Ishikawa (cell line): ENCODE data around the gene ATAD2B.

Experiments
- CEBPB ChIP-seq: IDR thresholded peaks from 2 replicates; pipeline ENCODE4 v1.6.1; 2012
- CREB1 ChIP-seq: IDR thresholded peaks from 2 replicates; pipeline ENCODE4 v1.6.1; 2012; ENCODE audit warnings: low read depth
- EGR1 ChIP-seq: IDR thresholded peaks from 2 replicates; pipeline ENCODE4 v1.6.1; 2012
- EP300 ChIP-seq: IDR thresholded peaks from 2 replicates; pipeline ENCODE4 v1.6.1; 2012; ENCODE audit warnings: borderline replicate concordance
- FOXM1 ChIP-seq: IDR thresholded peaks from 2 replicates; pipeline ENCODE4 v1.6.1; 2012; ENCODE audit warnings: low read depth, borderline replicate concordance
- NFIC ChIP-seq: IDR thresholded peaks from 2 replicates; pipeline ENCODE4 v1.6.1; 2012
- RAD21 ChIP-seq: IDR thresholded peaks from 2 replicates; pipeline ENCODE4 v1.6.1; 2012; ENCODE audit warnings: low read depth
- TAF1 ChIP-seq: IDR thresholded peaks from 2 replicates; pipeline ENCODE4 v1.6.1; 2012; ENCODE audit warnings: low read depth, mild to moderate bottlenecking
- TCF12 ChIP-seq: IDR thresholded peaks from 2 replicates; pipeline ENCODE4 v1.6.1; 2012; ENCODE audit warnings: low read depth
- TEAD4 ChIP-seq: IDR thresholded peaks from 2 replicates; pipeline ENCODE4 v1.6.1; 2012
- YY1 ChIP-seq: IDR thresholded peaks from 2 replicates; pipeline ENCODE4 v1.6.1; 2012; ENCODE audit warnings: low read depth
- ZBTB7A ChIP-seq: IDR thresholded peaks from 2 replicates; pipeline ENCODE4 v1.6.1; 2012; ENCODE audit warnings: low read depth
- TF ChIP-seq, protein P1 (sequence below): IDR thresholded peaks from 2 replicates; pipeline ENCODE4 v1.6.1; 2012; ENCODE audit warnings: low read depth, mild to moderate bottlenecking
- TF ChIP-seq, protein P2 (sequence below): IDR thresholded peaks from 2 replicates; pipeline ENCODE4 v1.6.1; 2012

DNA sequence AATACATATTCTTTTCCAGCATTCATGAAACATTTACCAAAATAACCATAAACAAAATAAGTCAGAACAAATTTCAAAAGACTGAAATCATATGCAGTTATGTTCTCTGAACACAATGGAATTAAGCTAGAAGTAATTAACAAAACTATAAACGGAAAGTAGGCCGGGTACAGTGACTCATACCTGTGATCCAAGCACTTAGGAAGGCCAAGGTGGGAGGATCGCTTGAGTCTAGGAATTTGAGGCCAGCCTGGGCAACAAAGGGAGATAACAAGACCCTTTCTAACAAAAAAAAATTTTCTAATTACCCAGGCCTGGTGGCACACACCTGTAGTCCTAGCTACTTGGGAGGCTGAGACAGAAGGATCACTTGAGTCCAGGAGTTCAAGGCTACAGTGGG, 14.9 kb downstream of the ATAD2B start:
- TF ChIP-seq NFIC = no peak
- no peak for TF ChIP-seq TEAD4
- TF ChIP-seq ZBTB7A = no peak
- TF ChIP-seq EP300 = no peak
- no peak for TF ChIP-seq YY1
- no peak for TF ChIP-seq CREB1
- TF ChIP-seq RAD21 = no peak
- TF ChIP-seq, protein P1, sequence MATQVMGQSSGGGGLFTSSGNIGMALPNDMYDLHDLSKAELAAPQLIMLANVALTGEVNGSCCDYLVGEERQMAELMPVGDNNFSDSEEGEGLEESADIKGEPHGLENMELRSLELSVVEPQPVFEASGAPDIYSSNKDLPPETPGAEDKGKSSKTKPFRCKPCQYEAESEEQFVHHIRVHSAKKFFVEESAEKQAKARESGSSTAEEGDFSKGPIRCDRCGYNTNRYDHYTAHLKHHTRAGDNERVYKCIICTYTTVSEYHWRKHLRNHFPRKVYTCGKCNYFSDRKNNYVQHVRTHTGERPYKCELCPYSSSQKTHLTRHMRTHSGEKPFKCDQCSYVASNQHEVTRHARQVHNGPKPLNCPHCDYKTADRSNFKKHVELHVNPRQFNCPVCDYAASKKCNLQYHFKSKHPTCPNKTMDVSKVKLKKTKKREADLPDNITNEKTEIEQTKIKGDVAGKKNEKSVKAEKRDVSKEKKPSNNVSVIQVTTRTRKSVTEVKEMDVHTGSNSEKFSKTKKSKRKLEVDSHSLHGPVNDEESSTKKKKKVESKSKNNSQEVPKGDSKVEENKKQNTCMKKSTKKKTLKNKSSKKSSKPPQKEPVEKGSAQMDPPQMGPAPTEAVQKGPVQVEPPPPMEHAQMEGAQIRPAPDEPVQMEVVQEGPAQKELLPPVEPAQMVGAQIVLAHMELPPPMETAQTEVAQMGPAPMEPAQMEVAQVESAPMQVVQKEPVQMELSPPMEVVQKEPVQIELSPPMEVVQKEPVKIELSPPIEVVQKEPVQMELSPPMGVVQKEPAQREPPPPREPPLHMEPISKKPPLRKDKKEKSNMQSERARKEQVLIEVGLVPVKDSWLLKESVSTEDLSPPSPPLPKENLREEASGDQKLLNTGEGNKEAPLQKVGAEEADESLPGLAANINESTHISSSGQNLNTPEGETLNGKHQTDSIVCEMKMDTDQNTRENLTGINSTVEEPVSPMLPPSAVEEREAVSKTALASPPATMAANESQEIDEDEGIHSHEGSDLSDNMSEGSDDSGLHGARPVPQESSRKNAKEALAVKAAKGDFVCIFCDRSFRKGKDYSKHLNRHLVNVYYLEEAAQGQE = no peak
- TF ChIP-seq, protein P2, sequence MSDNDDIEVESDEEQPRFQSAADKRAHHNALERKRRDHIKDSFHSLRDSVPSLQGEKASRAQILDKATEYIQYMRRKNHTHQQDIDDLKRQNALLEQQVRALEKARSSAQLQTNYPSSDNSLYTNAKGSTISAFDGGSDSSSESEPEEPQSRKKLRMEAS = no peak
- TF ChIP-seq TAF1 = no peak
- no peak for TF ChIP-seq CEBPB
- TF ChIP-seq EGR1 = no peak
- no peak for TF ChIP-seq FOXM1
- TF ChIP-seq TCF12 = no peak
